8988T (cell line): ENCODE data around the gene CNTLN.
"Not testable (repeated sequence)": the region's sequence is repeated elsewhere in the genome, so short reads cannot be mapped to it uniquely, and the experiment has no call there.

Experiments used
- DNase-seq: peaks from one replicate; pipeline ENCODE4 v3.0.0; 2011

Gene CNTLN

DNA sequence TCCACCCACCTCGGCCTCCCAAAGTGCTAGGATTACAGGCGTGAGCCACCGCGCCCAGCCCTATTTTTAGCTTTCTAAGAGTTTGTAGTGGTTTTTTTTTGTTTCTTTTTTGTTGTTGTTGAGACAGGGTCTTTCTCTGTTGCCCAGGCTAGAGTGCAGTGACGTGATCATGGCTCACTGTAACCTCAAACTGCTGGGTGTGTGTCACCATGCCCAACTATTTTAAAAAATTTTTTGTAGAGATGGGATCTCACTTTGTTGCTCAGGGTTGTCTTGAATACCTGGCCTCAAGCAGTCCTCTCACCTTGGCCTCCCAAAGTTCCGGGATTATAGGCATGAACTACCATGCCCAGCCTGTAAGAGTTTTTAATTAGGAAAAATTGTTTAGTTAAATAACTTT is 298.7 kb downstream of the CNTLN start:
- DNase-seq: no peak

DNA sequence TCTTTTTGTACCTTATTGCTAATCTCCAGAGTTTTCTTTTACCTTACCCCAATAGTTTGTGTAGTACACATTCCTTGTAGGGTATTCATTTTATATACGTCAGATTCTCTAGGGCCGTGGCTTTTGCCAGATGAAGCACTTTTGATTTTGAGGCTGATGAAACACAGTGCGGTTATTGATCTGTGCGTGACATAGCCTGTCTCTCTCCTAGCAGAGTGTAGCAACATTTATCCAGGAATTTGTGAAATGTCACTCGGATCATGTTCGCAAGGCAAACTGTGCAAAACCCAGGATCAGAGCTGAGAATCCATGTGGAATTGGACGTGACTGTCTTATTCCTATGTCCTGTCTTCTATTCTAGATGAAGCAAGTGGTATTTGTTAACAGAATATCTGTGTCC is 302.0 kb downstream of the CNTLN start:
- DNase-seq: no peak

DNA sequence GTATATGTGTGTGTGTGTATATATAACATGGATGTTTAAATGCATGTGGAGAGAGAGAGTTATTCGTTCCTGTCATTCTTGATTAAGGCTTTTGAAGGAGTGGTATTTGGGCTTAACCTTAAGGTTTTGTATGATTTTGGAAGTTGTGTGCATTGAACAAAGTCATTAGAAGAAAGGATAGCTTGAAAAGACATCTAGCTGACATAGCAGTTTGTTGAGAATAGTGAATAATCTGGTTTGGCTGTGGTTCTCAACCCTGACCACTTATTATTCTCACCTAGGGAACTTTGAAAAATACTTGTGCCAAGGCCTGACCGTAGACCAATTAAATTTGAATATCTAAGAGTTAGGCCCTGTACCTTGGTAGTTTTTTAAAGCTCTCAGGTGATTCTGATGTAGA is 303.0 kb downstream of the CNTLN start:
- no peak for DNase-seq

DNA sequence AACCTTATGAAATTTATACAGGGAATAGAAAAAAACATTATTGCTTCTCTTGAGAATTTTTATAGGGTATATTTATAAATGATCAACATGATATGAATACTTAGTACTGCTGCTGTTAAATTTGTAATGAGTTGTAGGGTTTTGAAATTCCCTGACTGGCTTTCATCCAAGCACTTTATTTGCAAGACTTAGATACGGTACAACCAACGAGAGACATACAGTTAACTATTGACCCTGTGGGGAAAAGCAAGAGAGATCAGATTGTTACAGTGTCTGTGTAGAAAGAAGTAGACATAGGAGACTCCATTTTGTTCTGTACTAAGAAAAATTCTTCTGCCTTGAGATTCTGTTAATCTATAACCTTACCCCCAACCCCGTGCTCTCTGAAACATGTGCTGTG is 310.3 kb downstream of the CNTLN start:
- not testable (repeated sequence) for DNase-seq

- no peak for DNase-seq
Measured at GRCh38 chr9:17453751-17454150, 318.9 kb downstream of the CNTLN start.

DNA sequence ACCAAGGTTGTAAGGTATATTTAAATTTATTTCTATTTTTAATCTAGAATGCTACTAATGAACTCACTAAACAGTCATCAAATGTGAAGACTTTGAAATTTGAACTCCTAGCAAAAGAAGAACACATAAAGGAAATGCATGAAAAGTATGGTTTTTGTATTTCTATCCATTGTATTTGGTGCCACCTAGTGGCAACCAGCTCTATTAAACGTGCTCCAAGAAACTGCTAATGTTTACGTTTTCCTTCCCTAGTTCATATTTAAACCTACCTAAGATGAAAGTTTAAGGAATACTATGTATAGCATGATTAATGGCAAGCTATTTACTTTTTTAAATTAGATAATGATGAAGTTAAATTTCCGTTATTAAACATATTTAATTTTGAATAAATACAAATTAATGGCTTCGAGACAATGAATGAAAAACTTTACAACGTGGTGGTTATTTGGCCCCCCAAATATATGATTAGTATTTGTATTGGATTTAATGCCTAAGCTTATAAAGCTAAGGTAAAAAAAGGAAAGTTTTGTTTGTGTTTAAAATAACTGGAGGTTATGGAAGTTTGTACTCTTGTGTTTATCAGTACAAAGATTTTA is 328.1 kb downstream of the CNTLN start:
- DNase-seq: no peak

DNA sequence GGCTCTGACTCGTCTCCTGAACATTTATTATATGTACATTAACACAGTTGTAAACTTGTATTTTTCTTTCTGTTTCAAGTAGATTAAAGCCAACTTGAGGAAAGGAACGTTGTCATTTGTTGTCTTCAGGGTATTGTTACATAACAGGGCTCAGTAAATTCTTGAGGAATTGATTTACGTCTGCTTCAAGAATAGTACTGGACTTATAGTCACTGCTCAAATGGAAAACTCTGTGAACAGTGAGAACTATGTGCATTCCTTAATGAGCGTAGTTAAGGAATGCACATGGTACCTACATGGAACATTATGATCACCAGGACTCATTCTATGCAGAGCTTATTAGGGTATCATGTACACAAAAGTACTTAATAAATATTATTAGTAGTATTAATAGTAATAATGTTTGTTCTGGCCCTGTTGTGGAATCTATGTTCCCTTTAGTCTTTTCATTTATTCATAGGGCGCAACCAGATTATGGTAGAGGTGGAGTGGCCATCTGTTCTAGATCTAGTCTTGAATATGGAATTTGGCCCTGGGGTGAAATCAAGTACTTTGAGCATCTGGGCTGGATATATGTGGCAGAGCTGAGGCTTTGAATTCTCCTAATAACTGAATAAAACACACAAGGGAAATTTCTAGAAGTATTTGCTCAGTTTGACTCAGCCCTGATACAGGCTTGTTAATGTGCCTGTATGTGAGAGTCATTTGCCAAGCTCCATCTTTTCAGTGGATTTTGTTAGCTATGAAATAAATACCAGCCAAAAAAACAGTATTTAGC is 335.4 kb downstream of the CNTLN start:
- no peak for DNase-seq

GRCh38 chr9:17472126-17472525 is 337.3 kb downstream of the CNTLN start:
- DNase-seq: no peak

DNA sequence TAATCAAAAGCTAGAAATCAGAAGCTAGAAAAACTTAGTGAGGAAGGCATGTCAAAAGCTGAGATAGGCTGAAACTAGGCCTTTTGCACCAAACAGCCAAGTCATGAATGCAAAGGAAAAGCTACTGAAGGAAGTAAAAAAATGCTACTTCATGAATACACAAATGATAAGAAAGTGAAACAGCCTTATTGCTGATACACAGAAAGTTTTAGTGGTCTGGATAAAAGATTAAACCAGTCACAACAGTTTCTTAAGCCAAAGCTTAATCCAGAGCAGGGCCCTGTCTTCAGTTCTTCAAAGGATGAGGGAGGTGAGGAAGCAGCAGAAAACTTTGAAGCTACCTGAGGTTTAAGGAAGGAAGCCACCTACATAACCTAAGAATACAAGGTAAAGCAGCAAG is 341.6 kb downstream of the CNTLN start:
- DNase-seq: no peak

GRCh38 chr9:17477816-17478215 is 343.0 kb downstream of the CNTLN start:
- no peak for DNase-seq

- DNase-seq: no peak
Measured at GRCh38 chr9:17480966-17481365, 346.1 kb downstream of the CNTLN start.

GRCh38 chr9:17481565-17481964 is 346.7 kb downstream of the CNTLN start:
- no peak for DNase-seq

DNA sequence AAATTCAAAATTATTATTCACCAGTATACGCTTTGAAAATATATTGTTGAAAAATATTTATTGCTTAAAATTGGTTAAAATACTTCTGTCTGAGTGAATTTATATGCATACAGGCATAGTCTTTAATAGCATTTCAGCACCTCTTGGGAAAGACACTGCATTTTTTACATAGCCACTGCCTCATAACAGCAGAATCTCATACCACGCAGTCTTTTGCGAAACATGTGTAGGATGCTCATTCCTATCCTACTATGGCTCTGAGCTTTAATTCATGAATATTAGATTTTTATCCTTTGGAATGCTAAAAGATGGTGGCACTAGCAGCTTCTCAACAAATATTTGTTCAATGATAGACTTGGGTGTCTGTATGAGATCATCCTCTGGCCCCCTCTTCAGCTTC is 350.1 kb downstream of the CNTLN start:
- DNase-seq: no peak

- DNase-seq: no peak
Measured at GRCh38 chr9:17486396-17486795, 351.6 kb downstream of the CNTLN start.

- no peak for DNase-seq
Measured at GRCh38 chr9:17487467-17487866, 352.6 kb downstream of the CNTLN start.

DNA sequence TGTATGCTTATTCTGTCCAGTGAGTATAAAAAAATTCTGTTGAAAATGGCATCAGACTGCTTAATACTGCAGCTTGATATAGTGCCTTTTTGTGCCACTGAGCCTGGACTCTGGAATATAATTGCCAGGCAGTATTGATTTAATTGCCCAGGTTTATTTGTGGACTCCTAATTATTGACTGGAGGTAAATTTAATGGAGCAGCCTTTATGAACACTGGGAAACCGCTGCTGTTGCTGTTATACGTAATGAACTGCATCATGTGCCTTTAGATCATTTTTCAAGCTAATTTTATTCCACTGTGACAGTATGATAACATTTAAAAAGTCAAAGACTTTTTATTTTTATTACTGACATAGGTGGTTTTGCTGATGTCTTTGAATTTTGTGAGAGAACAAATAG is 353.8 kb downstream of the CNTLN start:
- DNase-seq: no peak

DNA sequence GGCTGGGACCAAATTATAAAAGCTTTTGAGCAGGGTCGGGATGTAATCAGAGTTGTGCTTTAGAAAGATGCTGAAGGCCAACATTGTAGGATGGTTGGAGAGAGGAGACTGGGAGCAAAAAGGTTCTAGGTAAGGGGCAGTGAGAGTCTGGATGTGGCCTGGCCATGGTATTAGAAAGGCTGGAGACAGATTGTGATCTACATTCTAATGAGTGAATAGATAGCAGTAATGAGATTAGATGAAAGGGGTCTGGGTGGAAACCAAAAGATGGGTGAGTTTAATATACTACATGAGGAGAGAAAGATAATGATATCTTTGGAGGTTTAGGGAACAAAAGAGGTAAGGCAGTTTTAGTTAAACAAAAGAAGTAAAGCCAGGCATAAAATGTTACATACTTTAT is 355.3 kb downstream of the CNTLN start:
- DNase-seq: no peak

GRCh38 chr9:17491780-17492179 is 356.9 kb downstream of the CNTLN start:
- no peak for DNase-seq

GRCh38 chr9:17503196-17503595 is 368.4 kb downstream of the CNTLN start:
- no peak for DNase-seq

DNA sequence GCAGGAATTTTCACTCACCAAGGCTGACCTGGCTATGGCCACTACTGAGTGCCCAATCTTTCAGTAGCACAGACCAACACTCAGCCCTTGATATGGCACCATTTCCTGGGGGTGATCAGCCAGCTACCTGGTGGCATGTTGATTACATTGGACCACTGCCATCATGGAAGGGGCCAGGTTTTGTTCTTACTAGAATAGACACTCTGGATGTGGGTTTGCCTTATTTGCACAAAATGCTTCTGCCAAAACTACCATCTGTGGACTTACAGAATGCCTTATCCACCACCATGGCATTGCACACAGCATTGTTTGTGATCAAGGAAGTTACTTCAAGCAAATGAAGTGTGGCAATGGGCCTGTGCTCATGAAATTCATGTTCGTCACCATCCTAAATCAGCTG is 374.3 kb downstream of the CNTLN start:
- DNase-seq: no peak

- no peak for DNase-seq
Measured at GRCh38 chr9:17509701-17510100, 374.9 kb downstream of the CNTLN start.

GRCh38 chr9:17519761-17520160 is 384.9 kb downstream of the CNTLN start:
- DNase-seq: no peak

DNA sequence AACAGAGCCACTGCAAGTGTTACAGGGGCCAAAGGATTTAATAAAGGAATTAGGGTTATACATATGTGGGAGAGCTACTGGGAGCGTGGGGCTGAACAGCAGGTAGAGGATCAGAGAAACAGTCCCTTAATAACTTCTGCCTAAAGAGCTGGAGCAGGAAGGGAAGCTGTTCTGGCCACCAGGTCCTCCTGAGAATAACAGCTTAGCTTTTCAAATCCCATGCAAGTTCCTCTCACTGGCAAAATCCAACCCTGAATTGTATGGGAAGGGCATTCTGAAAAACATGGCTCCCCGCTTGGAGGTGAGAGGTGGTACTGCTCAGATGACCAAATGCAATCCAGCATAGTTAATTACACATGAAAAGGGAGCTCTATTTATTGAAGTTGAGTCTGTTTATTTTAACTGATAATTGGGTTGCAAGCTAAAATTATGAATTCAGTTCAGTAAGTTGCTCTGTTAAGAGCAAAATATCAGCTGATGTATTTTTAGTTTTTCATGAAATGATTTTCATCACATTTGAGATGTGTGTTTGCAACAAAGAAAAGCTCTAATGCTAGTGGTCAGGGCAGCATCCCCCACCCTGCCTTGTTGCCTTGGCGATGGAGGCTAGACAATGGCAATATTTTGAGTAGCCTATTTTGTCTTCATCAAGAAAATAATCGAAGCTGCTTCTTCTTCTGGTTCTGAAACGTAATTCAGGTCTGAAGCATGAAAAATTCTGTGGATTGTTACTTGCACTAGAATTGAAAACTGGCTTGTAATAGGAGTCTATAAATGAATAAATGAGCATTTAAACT is 385.6 kb downstream of the CNTLN start:
- no peak for DNase-seq
